NAMALWA (cell line): ENCODE measurements around the gene HNRNPA3.
A peak's percentile ranks its signal among the peaks of the same experiment; 100 is the strongest.
"Not testable (repeated sequence)": the region's sequence is repeated elsewhere in the genome, so short reads cannot be mapped to it uniquely, and the experiment has no call there.

Experiments used
- DNase-seq: peaks from one replicate; pipeline ENCODE4 v3.0.0-alpha.2; 2015; ENCODE audit warnings: low spot score

Gene HNRNPA3

DNA sequence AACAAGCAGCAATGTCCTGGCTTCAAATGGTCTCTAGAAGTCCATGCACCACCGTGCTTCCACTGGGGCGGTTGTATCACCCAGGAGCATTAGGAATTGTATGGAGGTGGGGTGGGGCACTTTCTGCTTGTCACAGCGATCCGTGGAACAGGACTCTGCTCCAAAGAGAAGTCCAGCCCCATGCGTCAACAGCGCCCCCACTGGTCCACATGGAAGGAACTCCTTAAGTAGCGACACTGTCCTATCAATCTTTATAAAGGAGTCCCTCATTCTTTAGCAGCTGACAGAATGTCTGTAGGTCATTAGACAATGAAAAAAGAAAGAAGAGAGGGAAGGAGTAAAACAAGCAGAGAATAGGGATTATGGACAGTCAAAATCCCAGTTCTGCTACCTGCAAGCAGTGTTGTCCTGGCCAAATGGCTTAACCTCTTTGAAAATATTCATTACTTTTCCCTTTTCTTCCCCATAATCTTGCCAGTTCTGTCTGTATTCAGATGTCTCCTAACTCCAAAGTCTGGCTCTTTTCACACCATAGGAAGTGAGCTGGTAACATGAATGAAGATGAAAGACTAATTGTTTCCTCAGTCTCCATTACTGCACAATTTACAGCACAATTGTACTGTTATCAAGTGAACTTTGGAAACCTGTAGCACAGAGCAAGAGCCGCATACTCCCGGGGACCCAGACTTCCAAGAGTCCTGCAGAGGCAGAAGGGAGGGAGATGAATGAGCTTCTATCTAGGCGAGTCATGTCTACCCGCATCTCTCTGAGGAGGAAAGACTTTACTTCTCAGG lies 42.0 kb downstream of the HNRNPA3 start:
- no peak for DNase-seq

DNA sequence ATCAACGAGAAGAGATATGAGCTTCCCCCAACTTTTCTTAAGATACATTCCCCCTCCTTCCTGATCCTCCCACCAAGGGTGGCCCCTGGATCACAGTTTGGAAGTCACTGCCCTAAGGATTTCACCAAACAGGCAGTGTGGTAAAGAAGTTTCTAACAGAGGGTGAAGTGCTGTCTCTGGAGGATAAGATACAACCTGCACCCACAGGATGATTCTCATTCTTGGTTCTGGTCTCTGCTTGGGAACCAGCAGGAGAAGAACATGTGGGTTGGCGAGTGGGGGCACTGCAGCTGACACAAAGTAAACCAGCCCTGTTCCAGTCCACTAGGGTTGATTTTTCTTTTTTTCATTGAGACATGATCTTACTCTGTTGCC lies 42.6 kb downstream of the HNRNPA3 start:
- no peak for DNase-seq

DNA sequence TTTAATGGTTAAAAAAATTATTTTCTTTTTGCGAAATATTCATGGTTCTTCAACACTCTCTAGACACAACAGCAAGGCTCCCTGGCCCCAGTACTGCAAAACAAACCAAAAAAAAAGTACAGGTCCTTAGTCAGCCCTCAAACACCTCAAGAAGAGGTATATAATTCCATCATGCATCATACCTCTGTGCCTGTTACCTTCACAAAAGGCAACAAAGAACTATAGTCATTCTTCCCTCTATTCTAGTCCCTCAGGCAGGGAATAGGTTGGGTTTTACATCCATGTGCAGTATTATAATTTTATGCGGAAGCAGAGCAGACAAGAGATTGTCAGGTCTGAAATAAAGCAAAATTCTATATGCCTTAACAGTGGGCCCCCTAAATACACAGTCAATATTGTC lies 43.4 kb downstream of the HNRNPA3 start:
- DNase-seq, result no peak

DNA sequence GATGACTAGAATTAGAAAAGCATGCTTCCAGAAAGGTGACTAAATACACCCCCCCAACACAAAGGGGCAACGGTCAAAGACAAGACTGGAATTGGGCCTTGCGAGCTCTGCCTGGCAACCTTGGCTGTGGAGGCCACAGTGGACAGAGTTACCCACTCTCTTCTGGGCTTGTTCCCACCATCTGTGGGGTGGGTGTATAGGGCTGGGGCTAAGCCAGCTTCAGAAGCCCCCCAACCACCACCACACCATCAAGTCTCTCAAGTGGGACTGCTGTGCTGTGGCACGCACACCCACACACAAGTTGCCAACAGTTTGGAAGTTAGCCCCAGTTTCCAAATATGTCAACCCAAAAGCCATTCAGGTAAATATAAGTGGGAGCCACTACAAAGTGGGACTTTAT lies 44.1 kb downstream of the HNRNPA3 start:
- DNase-seq, result no peak

DNA sequence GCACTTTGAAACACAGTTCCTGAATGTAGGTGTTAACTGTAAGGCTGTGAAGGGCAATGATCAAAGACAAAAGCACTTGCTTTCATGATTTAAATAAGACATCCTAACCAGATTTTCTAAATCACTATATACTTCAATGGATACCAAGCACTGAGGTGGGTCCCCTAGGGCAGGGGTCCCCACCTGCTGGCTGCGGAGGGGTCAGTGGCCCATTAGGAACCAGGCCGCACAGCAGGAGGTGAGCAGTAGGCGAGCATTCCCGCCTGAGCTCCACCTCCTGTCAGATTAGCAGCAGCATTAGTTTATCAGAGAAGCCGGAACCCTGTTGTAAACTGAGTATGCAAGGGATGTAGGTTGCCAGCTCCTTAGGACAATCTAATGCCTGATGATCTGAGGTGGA lies 44.9 kb downstream of the HNRNPA3 start:
- no peak for DNase-seq

DNA sequence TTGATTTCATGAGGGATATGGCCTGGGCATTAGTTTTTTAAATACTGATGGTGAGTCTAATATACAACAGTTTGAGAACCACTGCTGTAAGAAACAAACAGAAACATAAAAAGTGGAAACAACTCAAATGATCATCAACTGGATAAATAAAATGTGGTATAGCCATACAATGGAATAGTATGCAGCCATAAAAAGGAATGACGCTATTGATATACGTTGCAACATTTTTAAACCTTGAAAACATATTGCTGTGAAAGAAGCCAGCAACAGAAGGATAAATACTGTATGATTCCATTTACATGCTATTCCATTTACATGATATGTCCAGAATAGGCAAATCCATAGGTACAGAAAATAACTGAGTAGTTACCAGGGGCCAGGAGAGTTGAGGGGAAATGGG lies 45.5 kb downstream of the HNRNPA3 start:
- no peak for DNase-seq

DNA sequence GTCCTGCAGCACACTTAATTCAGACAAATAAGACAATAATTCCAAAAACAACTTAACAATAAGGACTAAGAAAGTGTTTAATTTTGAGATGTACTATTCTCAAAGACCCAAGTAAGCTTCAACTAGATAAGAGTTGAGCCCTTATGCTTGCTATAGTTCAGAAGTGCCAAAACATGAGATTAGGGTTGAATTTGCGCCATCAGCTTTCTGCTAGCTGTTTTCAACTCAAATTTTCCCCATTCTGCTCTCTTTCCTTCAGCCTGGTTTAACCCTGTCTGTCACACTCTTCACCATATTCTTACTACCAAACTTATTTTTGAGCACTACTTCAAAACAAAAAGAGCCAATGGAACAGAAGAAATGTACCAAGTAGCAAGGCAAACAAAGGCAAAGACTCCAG lies 47.8 kb downstream of the HNRNPA3 start:
- DNase-seq, result no peak

DNA sequence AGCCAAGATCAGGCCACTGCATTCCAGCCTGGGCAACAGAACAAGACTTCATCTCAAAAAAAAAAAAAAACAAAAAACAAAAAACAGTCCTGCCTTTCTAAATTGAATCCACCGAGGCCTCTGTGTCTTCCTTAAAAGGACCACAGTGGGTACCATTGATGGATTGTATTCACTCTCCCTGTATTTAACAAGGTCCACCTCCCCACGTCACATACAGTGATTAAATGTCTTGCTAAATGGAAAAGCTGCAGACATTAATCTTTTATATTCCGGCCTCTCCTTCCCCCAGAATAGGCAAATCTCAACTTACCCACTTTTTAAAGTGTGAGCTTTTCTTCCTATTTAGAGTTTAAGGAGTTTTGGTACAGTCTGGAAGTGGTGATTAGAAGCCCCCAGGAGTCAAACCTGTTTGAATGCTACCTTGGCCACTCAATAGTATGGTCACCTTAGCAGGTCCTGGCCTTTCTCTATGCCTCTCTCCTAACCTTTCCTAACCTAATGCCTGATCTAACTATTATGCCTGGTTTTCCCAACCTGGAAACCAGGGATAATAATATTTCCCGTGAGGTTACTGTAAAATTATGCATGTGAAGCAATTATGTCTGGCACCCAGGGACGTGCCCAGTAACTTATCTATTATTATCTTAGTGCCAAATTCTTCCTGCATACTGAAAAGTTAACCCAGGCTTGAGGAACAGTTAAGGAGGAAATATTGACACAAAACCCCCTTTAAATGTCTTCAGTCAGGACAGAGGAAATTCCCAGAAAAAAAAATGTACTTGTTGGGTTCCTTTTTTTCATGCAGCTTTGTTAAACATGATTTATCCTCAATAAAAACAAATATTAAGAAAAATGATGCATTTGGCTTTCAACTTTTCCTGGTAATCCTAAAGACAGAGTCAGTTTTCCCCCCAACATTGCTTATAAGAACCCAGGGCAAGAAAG lies 48.8 kb downstream of the HNRNPA3 start:
- DNase-seq, result no peak

DNA sequence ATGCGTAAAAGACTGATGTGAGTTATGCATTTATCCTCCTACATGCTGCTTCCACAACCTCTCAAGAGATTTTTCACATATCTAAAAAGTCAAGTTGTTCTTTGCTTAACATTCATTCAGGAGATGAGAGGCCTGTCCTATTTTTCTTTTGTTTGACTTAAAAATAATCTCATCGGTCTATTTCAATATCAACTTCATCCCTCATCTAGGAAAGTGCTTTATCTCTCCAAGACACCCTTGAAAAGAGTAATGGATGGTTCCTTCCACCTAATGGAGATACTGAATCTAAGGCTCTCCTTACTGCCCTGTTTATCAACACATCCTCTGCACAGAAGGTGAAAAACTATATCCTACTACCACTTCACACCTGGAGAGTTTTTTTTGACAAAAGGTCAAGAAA lies 49.5 kb downstream of the HNRNPA3 start:
- DNase-seq, result peak; percentile 28

DNA sequence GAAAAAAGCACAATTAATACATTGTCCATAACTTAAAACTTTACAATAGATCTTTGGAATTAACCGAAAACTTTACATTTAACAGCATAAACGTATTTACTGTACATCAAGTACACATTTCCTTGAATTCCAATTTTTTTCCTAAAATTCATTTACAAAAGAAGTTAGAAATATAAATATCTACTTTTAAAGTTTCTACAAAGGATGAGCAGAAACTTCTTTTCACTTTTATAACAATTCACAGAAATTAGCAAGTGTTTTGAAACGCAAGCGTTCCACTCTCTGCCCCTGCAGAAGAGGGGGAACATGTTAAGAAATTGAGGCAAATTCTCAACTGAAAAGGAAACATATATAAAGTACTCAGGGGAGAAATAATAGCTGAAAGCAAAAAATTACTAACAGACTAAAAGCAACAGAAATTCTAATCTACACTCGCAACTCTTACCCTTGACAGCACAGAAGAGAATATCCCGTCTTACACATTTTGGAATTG lies 50.4 kb downstream of the HNRNPA3 start:
- no peak for DNase-seq

DNA sequence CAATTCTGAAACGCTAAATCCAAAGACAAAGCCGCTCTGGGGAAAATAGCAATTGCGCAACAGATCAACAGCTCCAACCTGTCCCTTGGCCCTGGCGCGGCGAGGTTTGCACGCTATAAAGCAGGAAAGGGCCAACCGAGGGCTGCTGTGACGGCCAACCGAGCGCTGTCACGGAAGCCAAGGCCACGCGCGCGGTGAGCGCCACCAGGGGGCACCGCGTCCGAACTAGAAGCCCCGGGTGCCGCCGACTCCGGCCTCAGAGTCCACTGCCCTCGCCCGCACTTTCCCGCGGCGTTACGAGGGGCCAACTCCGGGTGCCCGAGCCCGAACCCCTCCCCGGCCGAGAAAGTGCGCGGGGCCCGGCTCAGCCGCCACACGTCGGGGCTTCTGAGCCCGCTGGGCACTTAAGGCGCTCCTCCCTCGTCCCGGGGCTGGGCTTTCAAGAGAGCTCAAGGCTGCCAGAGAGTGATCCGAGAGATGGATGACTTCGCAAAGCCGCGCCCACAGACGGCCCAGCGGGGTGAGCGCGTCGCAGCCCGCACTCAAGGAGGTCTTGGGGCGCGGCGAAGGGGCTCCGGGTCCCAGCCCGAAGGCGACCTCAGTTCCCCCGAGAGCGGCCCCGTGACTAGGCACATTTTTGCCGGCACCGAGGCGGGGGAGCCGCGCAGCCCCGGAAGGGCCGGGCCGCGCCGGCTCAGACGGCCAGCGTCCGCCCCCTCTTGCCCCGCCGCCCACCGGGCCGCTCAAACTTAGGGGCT lies 51.0 kb downstream of the HNRNPA3 start:
- DNase-seq, result peak; percentile 92

DNA sequence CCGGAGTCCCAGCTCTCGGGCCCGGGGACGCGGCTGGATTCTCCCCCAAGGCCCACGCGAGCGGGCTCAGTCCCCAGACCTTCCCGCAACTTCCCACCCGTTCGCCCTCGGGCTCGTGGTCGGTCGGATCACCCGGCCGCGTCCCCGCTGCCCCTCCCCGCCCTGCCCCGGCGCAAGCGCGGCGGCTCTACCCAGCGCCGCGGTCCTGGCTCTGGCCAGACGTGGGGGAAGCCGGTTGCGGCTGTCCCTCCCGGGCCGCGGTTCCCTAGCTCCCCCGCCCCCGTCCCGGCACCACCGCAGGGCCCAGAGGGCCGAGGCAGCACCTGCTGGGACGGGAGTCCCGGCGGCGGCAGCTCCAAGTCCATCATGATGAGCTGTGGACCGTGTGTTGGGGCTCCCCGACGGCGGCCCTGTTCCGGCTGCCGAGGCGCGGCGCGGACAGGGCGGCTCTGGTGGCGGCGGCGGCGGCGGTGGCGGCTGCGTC lies 51.7 kb downstream of the HNRNPA3 start:
- no peak for DNase-seq

DNA sequence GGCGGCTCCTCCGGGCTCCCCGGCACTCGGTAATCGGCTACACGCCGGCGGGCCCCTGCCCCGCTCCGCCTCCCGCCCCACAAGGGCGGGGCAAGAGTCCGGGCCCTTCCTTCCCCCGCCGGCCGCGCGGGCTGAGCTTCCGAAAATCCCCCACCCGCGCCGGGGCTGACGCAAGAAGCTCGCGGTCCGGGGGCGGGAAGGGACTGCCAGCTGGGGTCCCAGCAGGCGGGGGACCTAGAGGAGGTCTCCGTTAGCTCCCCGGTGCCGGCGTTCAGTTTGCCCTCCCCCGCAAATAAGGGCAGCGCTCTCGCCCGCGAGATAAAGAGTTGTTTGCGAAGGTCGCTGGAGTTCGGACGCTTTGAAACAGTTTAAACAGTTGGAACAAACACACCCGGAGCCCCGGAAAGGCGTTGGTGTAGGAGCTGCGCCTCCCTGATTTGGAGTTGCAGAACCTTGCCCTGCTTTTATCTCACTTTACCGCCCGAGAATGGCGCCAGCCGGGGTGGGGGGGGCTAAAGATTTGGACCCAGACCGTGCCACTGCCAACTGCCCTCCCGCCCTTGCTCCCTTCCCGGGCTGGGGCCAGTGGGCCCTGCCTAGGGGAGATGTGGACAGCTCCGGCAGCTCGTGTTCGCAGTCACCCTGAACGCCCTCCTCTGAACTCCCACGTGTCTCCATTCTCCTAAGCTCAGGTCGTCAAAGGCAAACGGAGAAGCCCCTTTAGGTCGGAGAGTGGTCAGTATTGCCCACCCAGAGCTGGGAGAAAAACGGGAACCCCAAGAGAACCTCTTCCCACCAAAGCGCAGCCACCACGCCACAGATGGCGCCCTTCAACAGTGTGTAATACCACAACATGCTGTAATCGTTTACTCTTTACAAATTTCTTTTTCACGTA lies 52.3 kb downstream of the HNRNPA3 start, which contains the start of gene NFE2L2:
TSS of gene NFE2L2 (minus strand) at position 35 of the 895 bp plus-strand sequence. CDS start 151 bp downstream, outside the sequence.
- peak; percentile 91 for DNase-seq

DNA sequence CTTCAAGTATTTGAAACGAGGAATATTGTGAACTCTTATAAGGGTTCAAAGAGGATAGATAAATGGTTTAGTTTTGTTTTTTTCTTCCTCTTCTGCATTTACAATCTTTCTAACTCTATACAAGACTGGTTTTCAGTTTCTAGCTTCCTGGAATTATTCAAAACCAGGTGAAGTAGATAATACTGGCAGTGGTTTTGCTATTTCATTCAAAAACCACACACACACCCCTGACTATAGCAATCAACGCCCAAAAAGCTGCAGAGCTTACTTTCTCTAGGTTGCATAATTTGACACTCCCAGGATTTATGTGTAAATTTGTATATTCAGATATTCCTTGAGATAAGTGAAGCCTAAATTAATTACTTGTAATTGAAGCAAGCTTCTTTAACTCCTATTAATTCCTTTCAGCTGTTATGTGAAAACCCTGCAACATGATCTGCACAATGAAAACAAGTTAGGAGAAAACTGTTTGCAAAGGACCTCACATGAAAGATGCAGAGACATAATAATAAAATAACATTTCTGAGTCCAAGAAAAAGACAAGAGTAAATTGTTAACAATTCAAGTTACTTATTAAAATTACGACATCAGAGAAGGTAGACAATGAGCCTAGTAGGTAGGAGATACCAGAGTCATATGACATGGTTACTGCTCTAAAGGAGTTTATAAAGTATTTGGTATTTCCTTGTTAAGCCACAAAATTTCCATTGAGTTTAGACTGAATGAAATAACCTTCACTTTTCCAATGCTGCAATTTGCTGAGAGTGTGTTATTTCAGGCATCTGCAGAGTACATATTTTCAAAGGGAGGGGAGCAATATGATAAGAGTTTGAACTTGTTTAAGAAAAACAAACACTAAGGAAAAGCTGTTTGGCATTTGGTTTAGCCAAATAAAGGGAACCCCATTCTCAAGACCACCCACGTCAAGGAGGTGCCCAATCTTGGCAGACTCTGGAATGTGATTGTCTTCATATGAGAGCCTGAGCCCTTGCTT lies 53.5 kb downstream of the HNRNPA3 start:
- DNase-seq, result peak; percentile 51

DNA sequence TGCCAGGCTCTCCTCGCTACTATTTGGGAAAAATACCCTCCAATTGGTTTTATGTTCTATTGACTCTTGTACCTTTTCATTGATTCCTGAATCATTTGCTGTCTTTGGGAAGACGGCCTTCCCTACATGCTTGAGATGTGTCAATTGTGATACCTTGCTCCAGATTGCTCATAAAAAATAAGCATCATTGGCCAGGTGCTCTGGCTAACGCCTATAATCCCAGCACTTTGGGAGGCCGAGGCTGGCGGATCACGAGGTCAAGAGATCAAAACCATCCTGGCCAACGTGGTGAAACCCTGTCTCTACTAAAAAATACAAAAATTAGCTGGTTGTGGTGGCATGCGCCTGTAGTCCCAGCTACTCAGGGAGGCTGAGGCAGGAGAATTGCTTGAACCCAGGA lies 54.4 kb downstream of the HNRNPA3 start:
- DNase-seq, result not testable (repeated sequence)

DNA sequence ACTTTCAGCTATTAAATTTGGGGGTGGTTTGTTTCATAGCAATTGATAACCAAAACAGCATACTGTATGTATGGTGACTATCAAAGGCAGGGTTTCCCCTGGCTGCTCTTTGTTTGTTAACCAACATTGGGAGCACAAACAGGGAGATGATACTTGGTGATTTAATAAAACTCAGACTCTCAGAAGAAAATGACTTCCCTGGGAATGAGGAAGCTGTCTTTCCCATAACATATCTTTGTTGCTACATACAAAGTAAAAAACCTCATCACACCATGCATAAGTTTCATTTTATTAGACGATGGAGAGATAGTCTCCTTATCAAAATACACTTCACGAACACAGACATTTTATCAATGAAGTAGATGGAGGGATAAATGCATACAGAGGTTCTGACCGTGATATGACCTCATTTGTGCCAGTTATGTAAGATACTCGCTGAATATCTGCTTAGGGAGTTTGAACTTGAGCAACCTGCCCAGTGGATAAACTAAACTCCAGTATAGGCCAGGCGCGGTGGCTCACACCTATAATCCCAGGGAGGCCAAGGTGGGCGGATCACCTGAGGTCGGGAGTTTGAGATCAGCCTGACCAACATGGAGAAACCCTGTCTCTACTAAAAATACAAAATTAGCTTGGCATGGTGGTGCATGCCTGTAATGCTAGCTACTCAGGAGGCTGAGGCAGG lies 55.7 kb downstream of the HNRNPA3 start:
- no peak for DNase-seq

DNA sequence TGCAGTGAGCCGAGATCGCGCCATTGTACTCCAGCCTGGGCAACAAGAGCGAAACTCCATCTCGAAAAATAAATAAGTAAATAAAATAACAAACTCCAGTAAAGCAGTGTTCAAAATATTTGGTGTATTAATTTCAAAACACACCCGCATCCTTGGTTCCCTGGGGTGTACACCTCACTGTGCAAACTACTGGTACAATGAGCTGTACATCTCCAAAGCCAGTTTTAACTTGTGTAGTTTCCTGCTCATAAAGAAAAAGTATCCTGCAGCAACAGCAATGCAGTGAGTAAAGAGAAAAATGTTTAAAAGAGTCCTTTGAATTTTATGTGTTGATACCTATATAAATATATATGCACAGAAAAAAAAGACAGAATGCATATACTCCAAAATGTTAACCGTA lies 56.3 kb downstream of the HNRNPA3 start:
- no peak for DNase-seq

DNA sequence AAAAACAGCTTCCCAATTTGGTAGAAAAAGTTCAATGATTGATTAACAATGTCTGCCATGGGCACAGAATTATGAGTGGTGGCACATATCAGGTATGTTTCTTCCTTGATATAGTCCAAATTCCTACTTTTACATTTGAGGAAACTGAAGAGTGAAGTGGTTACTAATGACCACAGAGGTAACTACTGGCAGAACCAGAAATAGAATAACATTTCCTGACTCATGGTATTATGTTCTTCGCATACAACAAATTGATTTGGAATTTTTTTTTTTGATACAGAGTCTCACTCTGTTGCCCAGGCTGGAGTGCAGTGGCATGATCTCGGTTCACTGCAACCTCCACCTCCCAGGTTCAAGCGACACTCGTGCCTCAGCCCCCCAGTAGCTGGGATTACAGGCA lies 57.9 kb downstream of the HNRNPA3 start:
- no peak for DNase-seq
